Duodenal mucosa (tissue), 2 donors: ENCODE results near the gene TDRD1.

ENCODE experiments used
- H3K27ac ChIP-seq: one replicate; pipeline ENCODE4 v1.7.0; 2013; ENCODE audit warnings: low read depth, low read length
- H3K27me3 ChIP-seq, 2 donors: one replicate each; pipeline ENCODE4 v1.7.0; 2013; ENCODE audit warnings: low read length in 2 of 2, control low read depth in 1 of 2; ENCODE audit not compliant: insufficient read depth in 2 of 2, control insufficient read depth in 1 of 2
- H3K36me3 ChIP-seq, 2 donors: one replicate each; pipeline ENCODE4 v1.7.0; 2013; ENCODE audit warnings: low read length in 2 of 2, control low read depth in 1 of 2; ENCODE audit not compliant: insufficient read depth in 2 of 2, control insufficient read depth in 1 of 2
- H3K4me1 ChIP-seq, 2 donors: one replicate each; pipeline ENCODE4 v1.7.0; 2013; ENCODE audit warnings: low read length in 2 of 2, control low read depth in 1 of 2; ENCODE audit not compliant: insufficient read depth in 2 of 2, control insufficient read depth in 1 of 2
- H3K4me3 ChIP-seq, 2 donors: one replicate each; pipeline ENCODE4 v1.7.0; 2013; ENCODE audit warnings: low read length in 2 of 2, low read depth in 1 of 2
- H3K9ac ChIP-seq, 2 donors: one replicate each; pipeline ENCODE4 v1.7.0; 2013; ENCODE audit warnings: low read length in 2 of 2, low read depth in 1 of 2
- H3K9me3 ChIP-seq, 2 donors: one replicate each; pipeline ENCODE4 v1.7.0; 2013; ENCODE audit warnings: low read length in 2 of 2, control low read depth in 1 of 2; ENCODE audit not compliant: control insufficient read depth in 1 of 2

The TDRD1 gene

GRCh38 chr10:114188001-114188400 is 8.8 kb downstream of the TDRD1 start:
- Histone ChIP-seq H3K9ac (no peak overlapping the region), H3K4me3 (no peak overlapping the region), H3K4me1 (no peaks in the 10 kb centered on the region), H3K27ac (no peak overlapping the region), H3K9me3 (no peaks in the 10 kb centered on the region), H3K36me3 (no peaks in the 10 kb centered on the region), H3K27me3 (no peaks in the 10 kb centered on the region)

- no peaks in the 10 kb centered on the region for H3K4me1 ChIP-seq
- H3K9me3 ChIP-seq: no peaks in the 10 kb centered on the region
- H3K27ac ChIP-seq: no peak overlapping the region
- H3K4me3 ChIP-seq: no peak overlapping the region
- no peaks in the 10 kb centered on the region for H3K27me3 ChIP-seq
- H3K36me3 ChIP-seq: no peaks in the 10 kb centered on the region
- no peak overlapping the region for H3K9ac ChIP-seq
Measured at GRCh38 chr10:114188900-114189299, 9.7 kb downstream of the TDRD1 start.

- Histone ChIP-seq H3K36me3 (no peaks in the 10 kb centered on the region), H3K4me1 (no peaks in the 10 kb centered on the region), H3K27me3 (no peaks in the 10 kb centered on the region), H3K9me3 (no peaks in the 10 kb centered on the region), H3K27ac (no peak overlapping the region), H3K4me3 (no peak overlapping the region), H3K9ac (no peak overlapping the region)
Measured at GRCh38 chr10:114189700-114190099, 10.5 kb downstream of the TDRD1 start.

DNA sequence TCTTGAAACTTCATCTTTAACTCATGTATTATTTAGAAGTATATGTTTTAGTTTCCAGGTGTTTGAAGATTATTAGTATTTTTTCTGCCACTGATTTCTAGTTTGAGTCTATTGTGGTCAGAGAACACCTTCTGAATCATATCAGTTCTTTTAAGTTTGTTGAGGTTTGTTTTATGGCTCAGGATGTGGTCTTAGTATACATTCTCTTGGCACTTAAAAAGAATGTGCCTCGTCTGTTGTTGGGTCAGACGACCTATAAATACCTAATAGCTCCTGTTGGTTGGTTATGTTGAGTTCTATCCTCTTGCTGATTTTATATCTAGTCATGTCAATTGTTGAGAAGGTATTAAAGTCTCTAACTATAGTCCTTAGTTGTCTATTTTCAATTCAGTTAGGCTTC is 15.9 kb downstream of the TDRD1 start:
- Histone ChIP-seq H3K27me3 (no peaks in the 10 kb centered on the region), H3K9me3 (no peaks in the 10 kb centered on the region), H3K27ac (no peak overlapping the region), H3K36me3 (no peaks in the 10 kb centered on the region), H3K4me3 (no peak overlapping the region), H3K4me1 (no peaks in the 10 kb centered on the region), H3K9ac (no peak overlapping the region)

DNA sequence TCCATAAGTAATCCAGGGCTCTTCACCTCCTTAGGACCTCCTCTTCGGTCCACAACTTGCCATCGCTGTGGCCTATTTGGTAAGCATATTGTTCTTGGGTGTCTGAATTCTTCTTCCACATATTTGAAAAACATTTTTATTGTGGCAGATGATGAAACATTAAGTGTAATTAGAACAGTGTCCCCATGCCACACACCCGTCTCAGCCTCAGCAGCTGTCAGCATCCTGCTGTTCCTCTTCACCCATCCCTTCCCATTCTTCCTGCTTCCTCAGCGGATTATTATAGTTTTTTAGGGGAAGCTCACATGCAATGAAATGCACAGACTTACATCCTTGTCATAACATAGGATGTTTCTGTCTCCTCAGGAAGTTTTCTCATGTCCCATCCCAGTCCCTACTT is 20.1 kb downstream of the TDRD1 start:
- no peaks in the 10 kb centered on the region for H3K9me3 ChIP-seq
- H3K27ac ChIP-seq: no peak overlapping the region
- no peaks in the 10 kb centered on the region for H3K27me3 ChIP-seq
- no peaks in the 10 kb centered on the region for H3K36me3 ChIP-seq
- H3K4me1 ChIP-seq: no peaks in the 10 kb centered on the region
- H3K9ac ChIP-seq: no peak overlapping the region
- H3K4me3 ChIP-seq: no peak overlapping the region

- no peaks in the 10 kb centered on the region for H3K36me3 ChIP-seq
- no peak overlapping the region for H3K9ac ChIP-seq
- no peak overlapping the region for H3K4me3 ChIP-seq
- no peaks in the 10 kb centered on the region for H3K27me3 ChIP-seq
- no peaks in the 10 kb centered on the region for H3K4me1 ChIP-seq
- H3K27ac ChIP-seq: no peak overlapping the region
- H3K9me3 ChIP-seq: no peaks in the 10 kb centered on the region
Measured at GRCh38 chr10:114202812-114203211, 23.7 kb downstream of the TDRD1 start.

GRCh38 chr10:114206902-114207301 is 27.7 kb downstream of the TDRD1 start:
- no peaks in the 10 kb centered on the region for H3K27me3 ChIP-seq
- H3K27ac ChIP-seq: no peak overlapping the region
- H3K4me3 ChIP-seq: no peak overlapping the region
- H3K9ac ChIP-seq: no peak overlapping the region
- no peaks in the 10 kb centered on the region for H3K9me3 ChIP-seq
- no peaks in the 10 kb centered on the region for H3K36me3 ChIP-seq
- no peaks in the 10 kb centered on the region for H3K4me1 ChIP-seq

- H3K36me3 ChIP-seq: no peaks in the 10 kb centered on the region
- H3K9ac ChIP-seq: no peak overlapping the region
- H3K9me3 ChIP-seq: no peaks in the 10 kb centered on the region
- no peaks in the 10 kb centered on the region for H3K4me1 ChIP-seq
- H3K4me3 ChIP-seq: no peak overlapping the region
- H3K27me3 ChIP-seq: no peaks in the 10 kb centered on the region
- no peak overlapping the region for H3K27ac ChIP-seq
Measured at GRCh38 chr10:114207349-114207748, 28.2 kb downstream of the TDRD1 start.

DNA sequence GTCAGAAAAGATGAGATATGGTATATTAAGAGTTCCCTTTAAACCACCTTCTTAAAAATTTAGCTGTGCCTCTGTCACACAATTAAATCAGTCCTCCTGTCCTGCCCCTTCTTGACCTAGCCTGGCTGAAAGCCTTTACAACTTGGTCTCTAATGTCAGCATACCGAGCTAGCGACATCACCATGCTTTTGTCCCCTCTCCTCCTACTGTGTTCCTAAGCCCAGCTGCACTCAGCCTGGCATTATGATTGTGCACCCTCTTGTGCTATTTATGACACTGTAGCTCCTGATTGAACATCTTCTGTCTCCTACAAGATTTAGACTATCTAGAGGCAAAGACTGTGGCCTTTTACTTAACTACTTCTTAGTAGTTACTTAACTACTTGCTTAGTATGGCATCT is 29.2 kb downstream of the TDRD1 start:
- Histone ChIP-seq H3K27ac (no peak overlapping the region), H3K36me3 (no peaks in the 10 kb centered on the region), H3K4me1 (no peaks in the 10 kb centered on the region), H3K9me3 (no peaks in the 10 kb centered on the region), H3K9ac (no peak overlapping the region), H3K27me3 (no peaks in the 10 kb centered on the region), H3K4me3 (no peak overlapping the region)

GRCh38 chr10:114212153-114212552 is 33.0 kb downstream of the TDRD1 start:
- Histone ChIP-seq H3K9me3 (no peaks in the 10 kb centered on the region), H3K27me3 (no peaks in the 10 kb centered on the region), H3K27ac (no peak overlapping the region), H3K4me1 (no peaks in the 10 kb centered on the region), H3K36me3 (no peaks in the 10 kb centered on the region), H3K9ac (no peak overlapping the region), H3K4me3 (no peak overlapping the region)

DNA sequence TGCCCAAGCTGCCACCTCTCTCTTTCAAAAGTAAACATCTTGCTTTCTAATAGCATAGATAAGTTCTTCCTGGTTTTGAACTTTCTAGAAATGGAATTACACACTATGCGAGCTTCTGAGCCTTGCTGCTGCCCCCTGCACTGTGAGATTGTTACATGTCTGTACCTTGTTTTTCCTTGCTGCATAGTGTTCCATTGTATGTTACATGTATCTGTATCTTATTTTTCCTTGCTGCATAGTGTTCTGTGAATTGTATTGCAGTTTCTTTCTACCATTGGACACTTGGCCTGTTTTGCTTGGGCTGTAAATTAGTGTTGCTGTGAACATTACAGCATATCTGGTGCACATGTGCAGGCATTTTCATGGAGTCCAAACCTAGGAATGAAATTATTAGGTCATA is 35.9 kb downstream of the TDRD1 start:
- H3K9ac ChIP-seq: no peak overlapping the region

More for the DNA sequence above, 35.9 kb downstream of the TDRD1 start:
- Histone ChIP-seq H3K27me3 (no peaks in the 10 kb centered on the region), H3K36me3 (no peaks in the 10 kb centered on the region), H3K4me1 (no peaks in the 10 kb centered on the region), H3K4me3 (no peak overlapping the region), H3K9me3 (no peaks in the 10 kb centered on the region), H3K27ac (no peak overlapping the region)
